Ureter (tissue), 1 donor: ENCODE data around the gene POLG. TPM values are rescaled to one million over a fixed set of nuclear protein-coding genes. Genes with fewer than 3 reads are reported as not detected.

Experiments used
- DNase-seq: peaks from one replicate; pipeline ENCODE4 v3.0.0-alpha.2; 2020; ENCODE audit warnings: low spot score
- total RNA-seq: library from RNA; stranded (reverse); gene quantifications from one replicate; pipeline ENCODE4 v1.2.4, GENCODE V29; 2023
- donor health status: DM: yes; HTN: yes; CAD: no.

POLG gene
- total RNA-seq, 1 donor from 2014 or later = 64.8 TPM

DNA sequence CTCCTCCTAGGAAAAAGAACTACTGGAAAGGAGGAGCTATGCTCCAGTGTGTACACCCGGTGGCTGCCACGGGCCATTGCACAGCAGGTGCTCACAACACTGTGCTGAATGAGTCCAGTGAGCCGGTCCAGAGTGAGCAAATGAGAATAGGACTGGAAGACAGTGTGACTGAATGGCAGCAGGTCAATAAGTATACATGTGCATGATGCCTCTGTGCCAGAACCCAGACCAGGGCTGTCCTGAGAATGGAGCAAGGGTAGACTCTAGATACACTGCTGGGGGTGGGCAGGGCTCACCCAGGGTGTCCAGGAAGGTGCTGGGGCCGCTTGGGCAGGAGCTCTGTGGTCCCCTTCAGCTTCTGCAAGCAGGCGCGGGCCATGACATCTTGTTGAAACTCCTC is 8.3 kb downstream of the POLG start:
- no peak for DNase-seq

- DNase-seq = no peak
Measured at GRCh38 chr15:89325039-89325803, 9.4 kb downstream of the POLG start.

DNA sequence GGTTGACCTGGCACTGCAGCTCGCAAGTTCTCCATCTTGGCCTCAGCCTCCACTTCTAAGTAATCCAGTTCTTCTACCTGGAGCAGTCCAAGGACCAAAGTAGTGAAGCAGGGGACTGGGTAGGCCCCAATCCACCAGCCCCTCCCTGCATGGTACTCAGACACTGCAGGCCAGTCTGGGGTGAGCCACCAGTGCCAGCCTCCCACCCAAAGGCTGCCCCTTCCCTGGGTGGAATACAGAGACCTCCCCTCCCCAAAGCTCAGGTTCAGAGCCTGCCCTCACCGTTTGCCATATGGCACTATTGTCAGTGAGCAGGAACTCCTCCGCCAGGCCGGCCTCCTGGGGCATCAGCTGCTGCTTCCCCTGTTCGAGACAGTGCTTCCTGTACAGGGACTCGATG is 10.8 kb downstream of the POLG start:
- no peak for DNase-seq

- DNase-seq = no peak
Measured at GRCh38 chr15:89322822-89323221, 11.8 kb downstream of the POLG start.

DNA sequence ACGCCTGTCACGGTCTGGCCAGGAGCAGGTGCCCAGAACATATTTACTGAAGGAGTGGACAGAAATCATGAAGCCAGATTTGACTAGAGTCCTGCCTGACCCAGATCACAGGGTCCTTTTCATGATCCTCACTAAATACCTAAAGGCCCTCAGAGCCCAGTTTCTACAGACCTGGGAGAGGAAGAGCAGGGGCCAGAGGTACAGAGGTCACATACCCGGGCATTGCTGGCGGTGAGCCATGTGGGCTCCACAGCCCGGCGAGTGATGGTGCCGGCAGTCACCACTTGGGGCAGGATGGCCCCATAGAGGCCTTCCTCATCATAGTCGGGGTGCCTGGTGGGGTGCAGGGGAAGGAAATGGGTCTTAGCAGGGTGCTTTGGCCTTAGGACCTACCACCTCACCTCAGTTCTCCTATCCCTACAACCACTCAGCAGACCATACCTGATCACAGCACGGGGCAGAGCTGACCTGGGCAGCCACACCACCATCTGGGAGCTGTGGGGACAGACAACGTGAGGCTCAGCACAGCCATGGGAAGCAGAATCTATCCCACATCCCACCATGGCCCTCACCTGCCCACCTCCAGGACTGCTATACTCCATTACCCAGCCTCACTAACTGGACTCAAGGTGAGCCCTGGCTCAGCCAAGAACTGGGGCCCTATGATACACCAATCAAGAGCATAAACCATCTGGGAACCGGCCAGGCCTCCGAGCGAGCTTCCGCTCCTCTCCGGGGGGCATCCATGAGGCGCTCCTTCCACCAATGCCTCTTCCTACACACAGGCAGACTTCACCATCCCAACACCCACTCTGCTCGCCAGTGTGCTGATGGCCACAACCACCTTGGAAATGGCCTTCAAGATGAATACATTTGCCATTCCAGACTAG is 12.9 kb downstream of the POLG start:
- DNase-seq = no peak

- no peak for DNase-seq
Measured at GRCh38 chr15:89320200-89320599, 14.4 kb downstream of the POLG start.

- no peak for DNase-seq
Measured at GRCh38 chr15:89319678-89320077, 14.9 kb downstream of the POLG start.

DNA sequence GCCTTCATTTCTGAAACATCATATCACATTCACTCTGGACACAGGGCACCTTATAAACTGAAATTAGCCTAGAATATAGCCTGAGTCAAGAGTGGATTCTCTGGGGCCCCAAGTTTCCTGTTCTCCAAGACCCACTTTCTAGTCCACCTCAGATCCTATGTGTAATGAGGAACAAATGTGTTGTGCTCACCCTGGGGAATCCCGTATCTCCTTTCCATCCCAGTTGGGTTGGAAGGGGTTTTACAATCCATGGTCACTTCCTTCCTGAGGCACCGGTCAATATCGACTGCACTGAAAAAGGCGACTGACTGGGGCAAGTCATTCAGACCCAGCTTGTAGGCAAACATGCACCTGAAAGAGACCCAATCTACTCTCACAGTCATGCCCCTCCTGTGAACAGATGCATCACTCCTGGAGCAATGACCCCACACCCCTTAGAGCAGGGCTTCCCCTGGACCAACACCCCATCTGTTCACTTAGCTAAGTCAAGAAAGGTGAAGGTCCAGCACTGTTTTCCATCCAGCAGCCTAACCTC is 17.4 kb downstream of the POLG start:
- DNase-seq = no peak

- DNase-seq = no peak
Measured at GRCh38 chr15:89316504-89316903, 18.1 kb downstream of the POLG start.

- no peak for DNase-seq
Measured at GRCh38 chr15:89315375-89315929, 19.2 kb downstream of the POLG start.

GRCh38 chr15:89309993-89310392 is 24.6 kb downstream of the POLG start:
- no peak for DNase-seq

DNA sequence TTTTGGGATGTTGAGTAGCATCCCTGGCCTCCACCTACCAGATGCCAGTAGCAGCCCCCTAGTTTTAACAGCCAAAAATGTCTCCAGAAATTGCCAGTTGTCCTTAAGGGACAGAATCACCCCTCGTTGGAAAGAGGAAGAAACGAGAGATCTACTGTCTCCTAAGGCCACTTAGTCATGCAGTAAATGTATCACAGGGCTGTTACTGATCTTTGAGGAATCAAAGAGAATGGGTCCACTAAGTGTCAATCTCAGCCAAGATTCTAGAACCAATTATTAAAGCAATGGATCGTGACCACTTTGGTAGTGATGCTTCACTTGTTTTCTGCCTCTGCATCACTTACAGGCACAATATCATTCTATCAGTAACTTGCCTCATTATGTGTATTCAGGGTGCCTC is 26.4 kb downstream of the POLG start:
- DNase-seq = no peak

GRCh38 chr15:89307791-89308190 is 26.8 kb downstream of the POLG start:
- DNase-seq = no peak

GRCh38 chr15:89307046-89307587 is 27.5 kb downstream of the POLG start:
- DNase-seq = no peak

DNA sequence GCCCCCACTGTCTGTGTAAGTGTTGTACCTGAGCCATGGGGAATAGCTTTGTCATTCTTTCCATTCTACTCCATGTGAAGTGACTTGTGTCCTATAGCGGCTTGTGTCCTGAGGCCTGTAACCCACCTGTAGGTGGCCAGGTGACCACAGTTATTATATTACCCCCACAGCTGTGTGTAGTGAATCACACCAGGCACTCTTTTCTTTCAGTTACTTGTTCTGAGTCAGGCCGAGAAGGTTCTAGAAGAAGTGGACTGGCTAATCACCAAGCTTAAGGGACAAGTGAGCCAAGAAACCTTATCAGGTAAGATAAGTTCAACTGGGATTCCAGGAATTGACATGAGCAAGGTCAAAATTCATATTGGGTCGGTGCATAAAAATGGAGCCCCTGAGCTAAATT is 29.2 kb downstream of the POLG start:
- no peak for DNase-seq

DNA sequence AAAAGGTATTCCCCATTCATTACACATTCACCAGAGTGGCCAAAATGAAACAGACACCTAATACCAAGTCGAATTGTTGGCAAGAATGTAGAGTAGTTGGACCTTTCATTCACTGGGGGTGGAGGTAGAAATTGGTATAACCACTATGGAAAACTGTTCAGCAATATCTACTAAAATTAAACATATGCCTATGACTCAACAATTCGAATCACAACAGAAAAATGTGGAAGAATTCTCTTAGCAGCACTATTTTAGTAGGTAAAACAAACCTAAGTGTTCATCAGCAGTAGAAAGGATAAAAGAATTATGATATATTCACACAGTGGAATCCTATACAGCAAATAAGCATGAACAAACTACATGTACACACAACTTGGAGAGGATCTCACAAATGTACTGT is 30.6 kb downstream of the POLG start:
- no peak for DNase-seq

DNA sequence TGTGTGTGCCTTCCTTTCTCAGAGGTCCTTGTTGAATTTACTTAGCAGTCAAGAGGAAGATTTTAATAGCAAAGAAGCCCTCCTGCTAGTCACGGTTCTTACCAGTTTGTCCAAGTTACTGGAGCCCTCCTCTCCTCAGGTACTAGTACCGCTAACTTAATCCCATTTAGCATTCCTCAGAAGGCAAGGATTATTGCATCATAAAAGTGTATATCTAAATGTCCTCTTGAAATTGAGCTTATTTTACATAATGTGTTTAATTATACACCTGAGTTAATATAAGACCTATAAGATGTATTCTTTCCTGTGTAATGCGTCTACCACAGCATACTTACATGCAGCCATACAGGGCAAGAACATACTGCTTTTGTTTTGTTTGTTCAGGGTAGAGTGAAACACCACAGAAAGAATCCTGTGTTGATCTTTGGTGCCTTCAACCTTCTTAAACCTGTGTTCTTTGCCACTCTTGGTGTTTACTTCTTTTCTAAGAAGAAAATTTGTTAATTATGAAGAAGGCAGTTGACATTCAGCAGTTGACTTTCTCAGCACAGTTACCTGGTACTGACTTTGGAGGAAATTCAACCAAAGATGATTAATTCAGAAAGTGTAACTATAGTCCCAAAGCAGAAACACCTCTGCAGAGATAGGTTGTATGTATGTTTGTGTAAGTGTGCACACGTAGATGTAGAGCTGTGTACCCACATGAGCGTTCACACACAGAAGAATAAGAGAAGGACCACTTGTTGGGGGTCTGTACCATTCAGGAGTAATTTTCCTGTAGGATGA is 33.1 kb downstream of the POLG start:
- DNase-seq = no peak

DNA sequence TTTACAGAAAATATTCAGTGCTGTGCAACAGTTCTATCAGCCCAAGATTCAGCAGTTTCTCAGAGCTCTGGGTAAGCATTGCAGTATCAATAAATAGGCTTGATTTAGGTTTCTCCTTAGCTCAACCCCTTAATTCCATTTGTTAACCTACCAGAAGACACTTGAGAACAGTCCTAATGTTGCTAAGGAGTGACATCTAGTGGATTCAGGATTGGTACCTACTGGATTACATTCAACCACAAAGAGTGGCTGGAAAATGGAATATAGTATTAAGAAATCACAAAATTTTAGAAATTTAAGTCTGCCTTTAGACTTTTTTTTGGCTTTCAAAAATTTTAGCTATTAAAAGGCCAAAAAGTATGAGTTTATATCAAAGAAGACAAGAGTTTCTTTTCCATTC is 34.7 kb downstream of the POLG start:
- no peak for DNase-seq

DNA sequence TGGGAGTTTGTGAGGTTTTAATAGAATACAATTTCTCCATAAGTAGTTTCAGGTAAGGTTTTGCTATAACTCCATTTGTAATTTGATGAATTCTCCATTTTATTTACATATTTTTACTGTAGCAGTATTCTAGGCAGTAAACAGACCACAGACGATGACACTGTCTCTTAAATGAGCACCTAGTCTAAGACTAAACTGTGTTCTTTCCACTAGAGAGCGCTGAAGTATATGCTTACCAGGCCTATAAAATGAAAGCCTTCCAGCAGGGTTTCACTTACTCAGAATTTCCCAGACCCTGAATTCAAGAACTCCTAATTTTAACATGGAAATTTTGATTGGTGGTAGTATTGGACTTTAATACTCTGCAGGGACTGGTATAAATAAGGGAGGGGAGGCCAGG is 41.6 kb downstream of the POLG start:
- no peak for DNase-seq

DNA sequence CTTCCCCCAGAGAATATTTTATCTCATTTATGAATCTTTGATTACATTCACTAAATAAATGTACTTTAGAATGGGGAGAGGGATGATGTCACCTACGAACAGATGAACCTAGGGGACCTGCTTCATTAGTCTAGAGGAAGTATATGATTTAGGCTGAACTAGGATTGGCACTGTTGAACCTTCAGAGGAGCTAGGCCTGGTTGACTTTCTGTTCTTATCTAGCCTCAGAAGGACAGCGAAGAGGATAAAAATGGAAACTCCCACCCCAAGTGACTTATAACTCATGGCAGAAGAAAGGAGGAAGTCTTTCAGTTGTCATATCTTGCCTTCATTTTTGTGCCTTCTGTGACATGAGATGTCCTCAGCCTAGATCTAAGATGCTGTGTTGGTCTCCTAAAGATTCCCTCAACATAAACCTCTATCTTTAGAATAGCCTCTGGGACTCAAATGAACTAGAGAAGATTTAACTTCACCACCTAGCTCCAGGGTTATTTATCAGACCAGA is 42.6 kb downstream of the POLG start:
- DNase-seq = no peak

- DNase-seq = no peak
Measured at GRCh38 chr15:89283201-89283600, 51.4 kb downstream of the POLG start.
